ENCODE data around the gene PPP1R16B. TPM values are rescaled to one million over a fixed set of nuclear protein-coding genes. Genes with fewer than 3 reads are reported as not detected.
A peak's percentile ranks its signal among the peaks of the same experiment; 100 is the strongest.

PPP1R16B gene
- total and polyA plus RNA-seq, 10 of the 15 experiments (the other 5 are each of a cell fraction or from before 2014, with no cell fraction given), result 13.4 to 90.2 (median 66.7) TPM

GRCh38 chr20:38866265-38867061 lies 61.0 kb downstream of the PPP1R16B start (continued):
- TF ChIP-seq TCF3 (IDR thresholded peaks at IDR 0.05; ENCODE audit: borderline replicate concordance, insufficient read depth, low read depth, low read length), result 0 out of 2 replicates have a peak, but pooled peaks have one; percentile 11
- TF ChIP-seq ZSCAN29 (IDR thresholded peaks at IDR 0.05), result no peak
- TF ChIP-seq SIX5 (IDR thresholded peaks at IDR 0.05; ENCODE audit: low read depth, low read length, severe bottlenecking), result no peak
- TF ChIP-seq MYC (IDR thresholded peaks at IDR 0.05; ENCODE audit: insufficient read depth, insufficient read length, insufficient replicate concordance, low read length, severe bottlenecking), result no peak

GRCh38 chr20:38867062-38867359 lies 61.5 kb downstream of the PPP1R16B start:
- POLR2A ChIA-PET, result interaction anchor here (0.7 to 2.2 kb wide), 4 partner anchors 8 to 31 kb away, joined by 3 to 7 read pairs (median 4); no protein-coding TSS in a partner anchor
- RAD21 ChIA-PET (ENCODE audit: unreplicated experiment), result interaction anchor here (0.8 to 2.1 kb wide), 5 partner anchors 9 to 116 kb away, joined by 3 to 5 read pairs (median 4); no protein-coding TSS in a partner anchor
- Histone ChIP-seq H3K9me3 (replicated peaks; ENCODE audit: control insufficient read depth, insufficient read depth, low read length) (no peaks in the 10 kb centered on the region), H3K27me3 (replicated peaks in 1 of 2; ENCODE audit: control insufficient read depth in 2 of 2, insufficient read depth in 2 of 2, low read length in 1 of 2) (no peaks in the 10 kb centered on the region), H3K4me1 (ENCODE audit: control insufficient read depth, insufficient read depth, low read length) (peaks cover 66% of the 10 kb centered on the region), H3K9ac (ENCODE audit: control insufficient read depth, insufficient read depth, low read length) (no peak overlapping the region), H3K4me2 (ENCODE audit: control insufficient read depth, insufficient read depth) (no peak overlapping the region), H4K20me1 (ENCODE audit: control insufficient read depth, insufficient read depth) (no peaks in the 10 kb centered on the region), H2AFZ (ENCODE audit: control insufficient read depth, low read depth, low read length) (no peak overlapping the region), H3K27ac (ENCODE audit: control insufficient read depth, insufficient read depth) (no peak overlapping the region), H3K36me3 (ENCODE audit: control insufficient read depth in 2 of 2, insufficient read depth in 2 of 2, low read length in 1 of 2) (peaks cover 4 to 5% of the 10 kb centered on the region in 2 experiments; a peak in 3 of 4 replicates), H3K79me2 (ENCODE audit: control insufficient read depth, insufficient read depth, low read length) (peaks cover 75% of the 10 kb centered on the region), H3K4me3 (no peak overlapping the region)
- intact Hi-C loops (cut with micrococcal nuclease; ENCODE audit: unreplicated experiment) (no loop called here), in situ Hi-C loops (cut with MboI) (no loop called here)
- no TSS peak for BruUV-seq (replicated peaks)
- no peak for TF ChIP-seq FOXK2 (IDR thresholded peaks at IDR 0.05)
- TF ChIP-seq MYC (IDR thresholded peaks at IDR 0.05; ENCODE audit: insufficient read depth, insufficient read length, insufficient replicate concordance, low read length, severe bottlenecking), result no peak
- no peak for TF ChIP-seq PRDM15 (CRISPR knock-in tag; IDR thresholded peaks at IDR 0.05)
- TF ChIP-seq USF2 (IDR thresholded peaks at IDR 0.05; ENCODE audit: borderline replicate concordance, low read depth, low read length), result no peak
- no peak for TF ChIP-seq RFX5 (IDR thresholded peaks at IDR 0.05; ENCODE audit: low read depth, low read length)
- TF ChIP-seq MEF2B (IDR thresholded peaks at IDR 0.05; ENCODE audit: partially characterized antibody, poor library complexity, severe bottlenecking), result no peak
- no peak for TF ChIP-seq HCFC1 (IDR thresholded peaks at IDR 0.05; ENCODE audit: low read length)
- TF ChIP-seq JUND (IDR thresholded peaks at IDR 0.05; ENCODE audit: low read depth, low read length), result no peak
- ATAC-seq (no peak), DNase-seq (ENCODE audit: low read depth, low spot score) (no peak), FAIRE-seq (no peak)
- SMC1A ChIA-PET (ENCODE audit: uncharacterized antibody, unreplicated experiment), result interaction anchor here (1.1 to 13.6 kb wide), 6 partner anchors 8 to 115 kb away, joined by 3 to 248 read pairs (median 4); no protein-coding TSS in a partner anchor
- 84% methylated on average over 4 of the region's 4 CpGs for WGBS (ENCODE audit: insufficient coverage, insufficient replicate concordance, low lambda C conversion rate, missing lambda C conversion rate)
- CTCF ChIA-PET, result interaction anchor here (0.7 to 1.6 kb wide), 5 partner anchors 10 to 115 kb away, joined by 3 to 5 read pairs (median 3); no protein-coding TSS in a partner anchor

All from GM12878 (cell line).